Activated naive CD8-positive, alpha-beta T cell treated with anti-CD3 and anti-CD28 coated beads, Interleukin-2, amount 50 U/mL, for 24 hours (primary cell): ENCODE results near the gene OLIG1.

Source experiments
- ATAC-seq: fragments of 150-1000 bp; cut with Tn5 transposase; one replicate; pipeline ENCODE4 v1.10.0; 2021
- DNase-seq: peaks from one replicate; pipeline ENCODE4 v3.0.0; 2021
- H3K27ac Mint-ChIP-seq: one replicate; pipeline ENCODE4 v1.8.0; 2021; ENCODE audit warnings: mild to moderate bottlenecking, mixed read lengths
- H3K27me3 Mint-ChIP-seq: one replicate; pipeline ENCODE4 v1.8.0; 2021; ENCODE audit warnings: mixed read lengths
- H3K36me3 Mint-ChIP-seq: one replicate; pipeline ENCODE4 v1.8.0; 2021; ENCODE audit warnings: low read depth, mixed read lengths
- H3K4me1 Mint-ChIP-seq: one replicate; pipeline ENCODE4 v1.8.0; 2021; ENCODE audit warnings: mixed read lengths
- H3K4me3 Mint-ChIP-seq: one replicate; pipeline ENCODE4 v1.8.0; 2021; ENCODE audit warnings: mild to moderate bottlenecking, moderate library complexity, mixed read lengths
- H3K9me3 Mint-ChIP-seq: one replicate; pipeline ENCODE4 v1.8.0; 2021; ENCODE audit warnings: mixed read lengths

Gene OLIG1

DNA sequence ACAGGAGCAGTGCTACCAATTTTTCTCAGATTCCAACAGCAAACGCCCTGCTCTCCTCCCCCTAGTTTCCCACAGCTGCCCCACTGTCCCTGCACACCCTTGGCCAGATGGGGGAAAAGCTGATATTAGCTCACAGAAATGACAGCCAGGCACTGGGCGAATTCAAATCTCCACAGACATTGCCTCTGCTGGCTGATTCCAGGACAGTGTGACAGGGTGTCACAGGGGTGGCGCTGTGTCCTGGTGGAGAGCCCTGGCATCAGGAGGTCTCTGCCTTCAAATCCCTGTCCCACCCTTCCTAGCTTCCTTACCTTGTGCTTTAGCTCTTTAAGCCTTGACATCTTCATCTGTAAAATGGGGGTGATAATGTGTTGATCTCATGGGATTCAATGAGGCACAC, 10.4 kb downstream of the OLIG1 start:
- ATAC-seq (no peak), DNase-seq (no peak)
- Mint-ChIP-seq H3K4me1 (peaks cover 15% of the 10 kb centered on the region), H3K27ac (no peak overlapping the region), H3K9me3 (no peaks in the 10 kb centered on the region), H3K4me3 (no peak overlapping the region), H3K36me3 (no peaks in the 10 kb centered on the region), H3K27me3 (peaks cover 29% of the 10 kb centered on the region)

DNA sequence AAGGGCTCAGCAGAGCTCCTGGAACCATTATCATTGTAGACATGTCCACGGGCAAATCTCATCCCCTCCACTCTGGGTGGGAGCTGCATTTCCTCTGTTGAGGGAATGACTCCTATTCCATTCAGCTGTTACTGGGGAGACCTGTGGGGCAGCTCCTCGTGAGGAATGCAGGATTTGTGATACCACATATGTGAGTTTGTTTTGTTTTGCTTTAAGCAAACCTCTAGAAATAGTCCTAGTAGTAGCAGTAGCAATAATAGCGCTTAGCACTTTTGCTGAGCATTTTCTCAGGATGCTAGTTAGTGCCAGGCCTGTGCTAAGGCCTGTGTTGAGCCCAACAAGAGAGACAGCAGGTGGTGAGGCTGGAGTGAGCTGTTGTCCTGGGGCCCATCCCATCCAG, 10.8 kb downstream of the OLIG1 start:
- peaks cover 25% of the 10 kb centered on the region for H3K27me3 Mint-ChIP-seq
- DNase-seq (no peak), ATAC-seq (no peak)
- no peaks in the 10 kb centered on the region for H3K9me3 Mint-ChIP-seq
- no peak overlapping the region for H3K27ac Mint-ChIP-seq
- H3K4me3 Mint-ChIP-seq: no peak overlapping the region
- peaks cover 15% of the 10 kb centered on the region for H3K4me1 Mint-ChIP-seq
- no peaks in the 10 kb centered on the region for H3K36me3 Mint-ChIP-seq

DNA sequence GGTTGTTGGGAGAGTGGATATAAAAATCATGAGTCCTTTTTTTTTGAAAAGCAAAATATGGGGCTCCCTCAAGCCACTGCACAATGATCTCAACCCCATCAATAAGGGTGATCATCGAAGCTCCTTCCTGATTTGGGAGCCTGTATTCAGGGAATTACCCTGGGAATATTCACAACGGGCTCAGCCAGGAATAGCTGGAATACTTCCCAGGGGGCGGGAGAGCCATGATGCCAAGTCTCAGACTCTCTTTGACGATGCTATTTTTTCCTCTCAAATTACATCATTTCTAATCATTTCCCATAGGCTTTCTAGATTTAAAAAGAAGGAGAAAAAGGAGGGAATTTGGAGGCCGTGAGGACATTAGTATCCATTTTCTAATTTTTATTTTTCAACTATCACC, 18.4 kb downstream of the OLIG1 start:
- Mint-ChIP-seq H3K9me3 (no peaks in the 10 kb centered on the region), H3K4me1 (no peaks in the 10 kb centered on the region), H3K36me3 (no peaks in the 10 kb centered on the region), H3K27ac (no peak overlapping the region), H3K27me3 (peaks cover 3% of the 10 kb centered on the region), H3K4me3 (no peak overlapping the region)
- ATAC-seq (no peak), DNase-seq (no peak)

DNA sequence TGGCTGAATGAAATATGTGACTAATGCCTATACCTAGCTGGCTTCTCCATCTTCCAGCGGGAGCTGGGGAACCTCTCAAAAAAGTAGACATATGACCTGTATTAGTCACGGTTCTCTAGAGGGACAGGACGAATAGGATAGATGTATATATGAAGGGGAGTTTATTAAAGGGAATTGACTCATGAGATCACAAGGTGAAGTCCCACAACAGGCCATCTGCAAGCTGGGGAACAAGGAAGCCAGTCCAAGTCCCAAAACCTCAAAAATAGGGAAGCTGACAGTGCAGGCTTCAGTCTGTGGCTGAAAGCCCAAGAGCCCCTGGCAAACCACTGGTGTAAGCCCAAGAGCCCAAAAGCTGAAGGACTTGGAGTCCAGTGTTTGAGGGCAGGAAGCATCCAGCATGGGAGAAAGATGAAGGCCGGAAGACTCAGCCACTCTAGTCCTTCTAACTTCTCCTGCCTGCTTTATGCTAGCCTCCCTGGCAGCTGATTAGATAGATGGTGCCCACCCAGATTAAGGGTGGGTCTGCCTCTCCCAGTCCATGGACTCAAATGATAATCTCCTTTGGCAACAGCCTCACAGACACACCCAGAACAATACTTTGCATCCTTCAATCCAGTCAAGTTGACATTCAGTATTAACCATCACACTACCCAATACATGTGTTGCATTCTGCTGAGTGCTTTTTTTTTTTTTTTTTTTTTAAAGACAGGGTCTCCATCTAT, 19.6 kb downstream of the OLIG1 start:
- Mint-ChIP-seq H3K4me1 (no peaks in the 10 kb centered on the region), H3K9me3 (no peaks in the 10 kb centered on the region), H3K4me3 (no peak overlapping the region), H3K27me3 (peaks cover 3% of the 10 kb centered on the region), H3K36me3 (no peaks in the 10 kb centered on the region), H3K27ac (no peak overlapping the region)
- ATAC-seq (no peak), DNase-seq (no peak)

DNA sequence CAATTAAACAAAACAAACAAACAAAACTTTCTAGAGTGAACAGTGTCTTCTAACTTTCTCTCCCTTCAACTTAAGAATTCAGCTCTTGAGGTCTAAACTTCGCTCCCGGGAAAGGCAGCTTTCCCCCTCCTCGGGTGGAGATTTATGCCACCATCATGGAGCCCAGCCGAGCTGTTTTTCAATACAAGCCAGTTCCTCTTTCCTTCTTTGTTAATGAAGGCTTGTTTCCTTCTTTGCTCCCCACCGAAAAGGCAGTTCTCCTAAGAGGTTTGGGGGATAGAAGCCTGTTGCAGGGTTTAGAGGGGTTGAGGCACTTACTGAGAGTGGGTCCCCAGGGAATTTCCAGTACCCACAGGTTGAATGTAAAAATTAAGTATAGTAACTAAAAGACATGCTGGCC, 26.5 kb downstream of the OLIG1 start:
- DNase-seq: no peak
- H3K9me3 Mint-ChIP-seq: no peaks in the 10 kb centered on the region

DNA sequence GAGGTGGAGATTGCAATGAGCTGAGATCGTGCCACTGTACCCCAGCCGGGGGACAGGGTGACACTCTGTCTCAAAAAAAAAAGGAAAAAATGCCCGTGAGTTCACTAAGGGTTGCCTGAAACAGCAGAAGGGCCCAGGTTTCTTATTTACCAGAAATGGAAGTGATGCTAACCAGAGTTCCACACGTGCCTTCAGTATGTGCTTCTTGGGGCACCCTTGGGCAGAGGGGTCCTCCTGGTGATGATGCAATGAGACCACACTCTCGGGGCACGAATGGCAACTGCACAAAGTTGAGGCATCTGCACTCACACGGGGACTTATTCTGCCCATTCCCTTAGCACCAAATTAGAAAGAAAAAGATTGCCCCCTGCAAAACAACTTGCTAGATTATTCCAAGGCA, 29.2 kb downstream of the OLIG1 start:
- H3K4me1 Mint-ChIP-seq: no peaks in the 10 kb centered on the region
- no peak for ATAC-seq
- H3K4me3 Mint-ChIP-seq: no peak overlapping the region
- no peaks in the 10 kb centered on the region for H3K9me3 Mint-ChIP-seq
- no peaks in the 10 kb centered on the region for H3K36me3 Mint-ChIP-seq
- peaks cover 8% of the 10 kb centered on the region for H3K27me3 Mint-ChIP-seq
- H3K27ac Mint-ChIP-seq: no peak overlapping the region
- DNase-seq: no peak

More for the DNA sequence above, 26.5 kb downstream of the OLIG1 start:
- no peak overlapping the region for H3K4me3 Mint-ChIP-seq
- no peaks in the 10 kb centered on the region for H3K4me1 Mint-ChIP-seq
- H3K36me3 Mint-ChIP-seq: no peaks in the 10 kb centered on the region
- H3K27me3 Mint-ChIP-seq: peaks cover 4% of the 10 kb centered on the region
- no peak for ATAC-seq
- no peak overlapping the region for H3K27ac Mint-ChIP-seq

DNA sequence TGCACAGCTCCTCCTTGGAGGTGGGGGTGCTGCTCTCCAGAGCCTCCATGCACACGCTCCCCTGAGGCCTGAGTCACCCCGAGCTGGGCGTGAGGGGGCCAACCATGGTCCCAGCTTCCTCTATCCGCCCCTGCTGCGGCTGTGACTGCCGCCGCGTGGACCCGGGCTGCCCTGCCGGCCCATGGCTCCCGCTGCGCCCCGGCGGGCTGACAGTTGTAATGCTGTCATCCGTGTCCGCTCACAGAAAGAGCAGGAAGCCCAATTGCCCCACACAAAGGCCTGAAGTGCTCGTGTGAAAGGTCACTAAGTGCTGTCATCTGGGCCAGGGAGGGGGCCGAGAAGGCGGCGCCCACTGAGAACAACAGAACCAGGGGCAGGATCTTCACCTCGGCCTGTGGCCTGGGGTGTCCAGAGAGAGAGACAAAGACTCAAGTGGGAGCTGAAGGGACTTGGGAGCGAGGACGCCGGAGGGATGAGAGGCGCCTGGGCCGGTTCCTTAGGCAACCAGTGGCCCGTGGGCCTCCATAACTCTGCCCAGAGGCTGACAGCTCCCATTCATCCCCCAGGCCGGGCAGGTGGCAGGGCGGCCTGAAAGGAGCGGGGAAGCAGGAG, 31.5 kb downstream of the OLIG1 start:
- H3K4me1 Mint-ChIP-seq: no peaks in the 10 kb centered on the region
- H3K36me3 Mint-ChIP-seq: no peaks in the 10 kb centered on the region
- no peaks in the 10 kb centered on the region for H3K9me3 Mint-ChIP-seq
- DNase-seq (no peak), ATAC-seq (no peak)
- no peak overlapping the region for H3K4me3 Mint-ChIP-seq
- peaks cover 13% of the 10 kb centered on the region for H3K27me3 Mint-ChIP-seq
- no peak overlapping the region for H3K27ac Mint-ChIP-seq

DNA sequence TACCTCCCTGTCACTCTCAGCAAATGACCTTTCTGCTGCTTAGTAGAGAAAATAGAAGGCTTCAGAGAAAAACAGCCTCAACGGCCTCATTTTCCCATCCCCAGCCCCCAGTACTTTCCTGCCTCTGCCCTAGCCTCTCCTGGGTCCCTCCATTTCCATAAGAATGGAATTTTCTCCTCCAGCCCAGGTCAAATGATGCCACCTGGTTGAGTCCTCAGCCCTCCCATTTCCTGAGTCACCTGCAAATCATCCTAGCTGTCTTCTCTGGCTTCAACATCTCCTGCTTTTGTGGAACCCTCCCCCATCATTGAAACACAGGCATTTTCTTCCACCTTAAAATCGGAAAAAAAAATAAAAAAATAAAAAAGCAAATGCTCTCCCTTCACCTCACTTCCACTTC, 35.1 kb downstream of the OLIG1 start:
- DNase-seq (no peak), ATAC-seq (no peak)
- Mint-ChIP-seq H3K4me1 (peaks cover 4% of the 10 kb centered on the region), H3K27ac (no peak overlapping the region), H3K9me3 (no peaks in the 10 kb centered on the region), H3K4me3 (no peak overlapping the region), H3K27me3 (peaks cover 26% of the 10 kb centered on the region), H3K36me3 (no peaks in the 10 kb centered on the region)

DNA sequence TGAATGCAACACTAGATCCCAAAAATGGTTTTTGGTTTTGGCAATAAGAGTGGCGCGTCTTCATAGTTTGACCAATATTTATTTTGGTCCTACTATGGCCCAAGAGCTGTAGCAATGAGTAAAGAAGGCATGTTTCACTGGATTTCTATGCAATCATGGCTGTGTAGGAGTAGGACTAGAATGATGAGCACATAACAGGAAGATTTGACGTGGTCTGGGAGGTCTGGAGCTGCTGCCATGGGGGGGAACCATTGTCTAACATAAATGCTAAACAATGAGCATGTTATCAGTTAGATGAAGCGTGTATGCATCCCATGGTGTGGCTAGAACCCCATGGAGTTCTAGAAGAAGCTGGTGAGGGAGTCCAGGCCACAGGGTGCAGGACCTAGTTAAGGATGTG, 38.3 kb downstream of the OLIG1 start:
- Mint-ChIP-seq H3K27me3 (peaks cover 46% of the 10 kb centered on the region), H3K4me1 (peaks cover 5% of the 10 kb centered on the region), H3K4me3 (no peak overlapping the region), H3K36me3 (no peaks in the 10 kb centered on the region), H3K9me3 (no peaks in the 10 kb centered on the region), H3K27ac (no peak overlapping the region)
- no peak for DNase-seq
- ATAC-seq: no peak

DNA sequence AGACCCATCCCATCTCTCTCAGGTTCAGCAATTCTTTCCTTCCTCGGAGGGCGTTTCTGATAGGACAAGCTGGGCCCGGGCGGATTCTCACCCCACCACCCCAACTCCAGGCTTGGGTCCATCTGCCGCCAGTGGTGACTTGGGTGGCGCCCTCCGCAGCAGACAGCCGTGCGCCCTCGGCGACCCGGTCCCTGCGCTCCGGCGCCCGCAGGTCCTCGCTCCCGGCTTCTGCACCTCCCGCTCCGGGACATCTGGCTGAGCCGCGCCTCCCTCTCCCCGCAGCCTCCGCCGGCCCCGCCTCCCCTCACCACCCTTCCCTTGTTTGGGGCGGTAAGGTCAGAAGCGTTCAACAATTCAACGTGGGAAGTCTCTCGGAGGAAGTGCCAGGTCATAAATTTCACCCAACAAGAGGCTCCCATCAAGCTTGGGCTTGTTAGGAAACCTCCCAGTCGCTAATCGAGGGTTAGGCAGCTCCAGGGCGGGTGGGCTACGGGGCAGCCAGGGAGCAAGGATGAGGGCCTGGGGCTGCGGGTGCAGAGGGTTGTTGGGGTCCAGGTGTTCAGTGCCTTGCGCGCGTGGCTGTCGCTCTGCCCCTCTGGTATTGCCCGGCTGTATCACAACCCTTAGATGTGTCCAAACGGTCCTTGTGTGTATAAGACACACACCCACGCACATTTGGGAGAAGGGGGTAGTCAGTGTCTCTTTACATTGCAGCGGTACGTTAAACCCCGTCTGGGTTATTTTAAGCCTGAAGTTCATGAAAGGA, 39.8 kb downstream of the OLIG1 start:
- Mint-ChIP-seq H3K36me3 (no peaks in the 10 kb centered on the region), H3K4me3 (no peak overlapping the region), H3K4me1 (peaks cover 5% of the 10 kb centered on the region), H3K27me3 (peaks cover 43% of the 10 kb centered on the region), H3K27ac (no peak overlapping the region), H3K9me3 (no peaks in the 10 kb centered on the region)
- ATAC-seq: no peak
- peak; percentile 21 for DNase-seq

DNA sequence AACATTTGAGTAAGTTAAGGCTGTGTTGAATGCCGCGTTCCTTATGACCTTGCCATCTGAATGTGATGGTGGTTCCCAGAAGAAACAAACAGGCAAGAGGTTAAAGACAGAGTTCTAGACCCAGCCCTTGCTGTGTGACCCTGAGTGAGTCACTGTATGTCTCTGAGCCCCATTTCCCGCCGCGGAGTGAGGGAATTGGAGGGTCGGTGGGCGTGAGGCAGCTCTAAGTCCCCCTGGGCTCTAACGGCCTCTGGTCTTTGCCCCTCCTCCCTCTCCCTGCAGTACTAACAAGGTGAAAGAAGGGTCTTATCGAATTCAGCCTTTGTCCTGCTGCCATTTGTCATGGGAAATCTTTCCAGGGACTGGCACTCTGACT, 40.4 kb downstream of the OLIG1 start:
- DNase-seq (no peak), ATAC-seq (peak; percentile 33)
- no peak overlapping the region for H3K27ac Mint-ChIP-seq
- H3K9me3 Mint-ChIP-seq: no peaks in the 10 kb centered on the region
- H3K4me1 Mint-ChIP-seq: peaks cover 5% of the 10 kb centered on the region
- peaks cover 39% of the 10 kb centered on the region for H3K27me3 Mint-ChIP-seq
- H3K36me3 Mint-ChIP-seq: no peaks in the 10 kb centered on the region
- no peak overlapping the region for H3K4me3 Mint-ChIP-seq

DNA sequence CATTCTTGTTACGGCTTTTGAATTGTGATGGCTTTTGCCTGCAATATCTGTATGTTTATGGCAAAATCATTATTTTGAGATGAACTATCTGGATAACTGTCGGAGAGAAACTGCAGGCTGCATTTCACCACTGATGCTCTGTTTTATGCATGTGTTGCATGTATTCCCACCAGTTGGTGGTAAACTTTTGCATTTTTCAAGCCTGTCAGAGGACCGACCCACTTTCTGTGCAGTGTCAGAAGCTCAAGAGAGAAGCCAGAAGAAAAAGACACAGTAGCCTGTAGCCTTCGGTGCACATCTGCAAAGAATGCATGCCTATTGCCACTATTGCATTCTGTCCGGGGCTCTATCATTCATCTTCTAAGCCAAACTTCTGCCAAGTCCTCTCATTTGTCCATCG, 41.6 kb downstream of the OLIG1 start:
- H3K4me1 Mint-ChIP-seq: peaks cover 12% of the 10 kb centered on the region
- no peak overlapping the region for H3K4me3 Mint-ChIP-seq
- no peaks in the 10 kb centered on the region for H3K9me3 Mint-ChIP-seq
- peaks cover 40% of the 10 kb centered on the region for H3K27me3 Mint-ChIP-seq
- no peaks in the 10 kb centered on the region for H3K36me3 Mint-ChIP-seq
- DNase-seq (no peak), ATAC-seq (no peak)
- no peak overlapping the region for H3K27ac Mint-ChIP-seq

DNA sequence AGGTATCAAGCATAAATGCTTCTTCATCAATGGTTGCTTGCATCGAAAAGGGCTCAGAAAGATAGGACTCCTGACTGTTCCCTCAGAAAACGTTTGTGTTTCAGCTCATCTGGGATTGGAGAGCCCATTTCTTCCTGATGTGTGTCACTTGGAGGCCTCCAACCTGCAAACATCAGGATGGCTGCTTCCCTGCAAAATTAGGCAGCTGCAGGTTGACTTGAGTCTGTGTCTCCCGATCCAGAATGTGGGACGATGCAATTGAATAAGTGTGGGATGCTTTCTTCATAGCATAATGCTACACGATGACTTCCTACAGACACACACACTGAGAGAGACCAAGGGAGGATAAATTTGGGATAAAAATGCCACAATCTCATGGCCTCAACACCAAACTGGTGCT, 42.2 kb downstream of the OLIG1 start:
- no peak for ATAC-seq
- no peak overlapping the region for H3K27ac Mint-ChIP-seq
- H3K4me3 Mint-ChIP-seq: no peak overlapping the region
- H3K9me3 Mint-ChIP-seq: no peaks in the 10 kb centered on the region
- no peaks in the 10 kb centered on the region for H3K36me3 Mint-ChIP-seq
- DNase-seq: no peak
- peaks cover 40% of the 10 kb centered on the region for H3K27me3 Mint-ChIP-seq
- peaks cover 17% of the 10 kb centered on the region for H3K4me1 Mint-ChIP-seq

DNA sequence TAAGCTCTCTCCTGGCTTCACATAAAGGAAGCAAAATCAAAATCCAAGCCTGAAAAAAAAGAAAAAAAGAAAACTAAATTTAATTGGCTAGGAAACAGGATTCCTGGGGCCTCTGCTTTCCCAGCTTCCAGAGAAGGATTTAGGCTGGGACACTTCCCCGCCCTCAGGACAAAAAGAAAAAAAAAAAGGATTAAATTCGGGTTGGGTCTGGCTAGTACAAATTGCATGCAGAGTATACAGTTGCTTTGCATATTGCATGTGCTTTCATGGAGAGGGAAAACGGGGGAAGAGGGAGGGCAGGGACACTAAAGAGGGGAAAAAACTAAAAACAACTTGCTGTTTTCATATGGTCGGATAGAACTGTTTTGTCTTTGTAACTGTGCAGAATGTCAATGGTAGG, 42.7 kb downstream of the OLIG1 start:
- Mint-ChIP-seq H3K36me3 (no peaks in the 10 kb centered on the region), H3K4me3 (no peak overlapping the region), H3K4me1 (peaks cover 17% of the 10 kb centered on the region), H3K27me3 (peaks cover 40% of the 10 kb centered on the region), H3K9me3 (no peaks in the 10 kb centered on the region), H3K27ac (no peak overlapping the region)
- no peak for DNase-seq
- no peak for ATAC-seq

DNA sequence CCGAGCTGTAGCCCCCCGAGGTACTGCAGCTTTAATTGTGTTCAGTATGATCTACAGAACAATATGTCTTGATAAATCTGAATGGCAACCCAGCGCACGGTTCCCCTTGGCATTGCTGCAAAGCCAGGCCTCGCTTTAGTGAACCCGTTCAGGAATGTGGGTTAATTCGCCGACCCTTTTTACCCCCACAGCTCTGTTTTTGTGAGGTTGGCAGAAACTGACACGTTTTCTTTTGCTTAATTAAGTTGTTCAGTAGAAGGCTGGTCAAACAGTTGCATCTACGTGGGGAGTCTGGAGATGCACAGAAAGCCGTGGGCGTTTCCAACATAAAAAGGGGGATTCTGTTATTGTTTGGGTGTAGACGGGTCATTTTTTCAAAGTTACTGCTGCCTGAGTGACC, 43.2 kb downstream of the OLIG1 start:
- H3K4me3 Mint-ChIP-seq: no peak overlapping the region
- no peaks in the 10 kb centered on the region for H3K9me3 Mint-ChIP-seq
- ATAC-seq (no peak), DNase-seq (no peak)
- H3K36me3 Mint-ChIP-seq: no peaks in the 10 kb centered on the region
- peaks cover 17% of the 10 kb centered on the region for H3K4me1 Mint-ChIP-seq
- H3K27ac Mint-ChIP-seq: no peak overlapping the region
- H3K27me3 Mint-ChIP-seq: peaks cover 40% of the 10 kb centered on the region
